Middle frontal gyrus (tissue), 1 donor: ENCODE data around the gene PGLYRP4.

Experiments
- DNase-seq: peaks from one replicate; pipeline ENCODE4 v3.0.0-alpha.2; 2015; ENCODE audit warnings: low spot score; ENCODE audit errors: extremely low spot score

Gene PGLYRP4

GRCh38 chr1:153348511-153349362, at the start of gene PGLYRP4:
TSS of gene PGLYRP4 (minus strand) at chr1:153348841. CDS start at chr1:153347932, 909 bp downstream.
- no peak for DNase-seq

GRCh38 chr1:153397924-153398651, 49.4 kb upstream of the PGLYRP4 start:
- no peak for DNase-seq

GRCh38 chr1:153397051-153397923, 48.6 kb upstream of the PGLYRP4 start:
- no peak for DNase-seq

GRCh38 chr1:153396461-153396860, 47.8 kb upstream of the PGLYRP4 start:
- DNase-seq: no peak

- no peak for DNase-seq
Measured at GRCh38 chr1:153395776-153396175, 47.1 kb upstream of the PGLYRP4 start.

- DNase-seq: no peak
Measured at GRCh38 chr1:153395136-153395685, 46.6 kb upstream of the PGLYRP4 start.

- DNase-seq: no peak
Measured at GRCh38 chr1:153394391-153394790, 45.8 kb upstream of the PGLYRP4 start.

- no peak for DNase-seq
Measured at GRCh38 chr1:153393926-153394325, 45.3 kb upstream of the PGLYRP4 start.

- DNase-seq: no peak
Measured at GRCh38 chr1:153392822-153393221, 44.2 kb upstream of the PGLYRP4 start.

- no peak for DNase-seq
Measured at GRCh38 chr1:153392258-153392657, 43.6 kb upstream of the PGLYRP4 start.

- no peak for DNase-seq
Measured at GRCh38 chr1:153390938-153391710, 42.5 kb upstream of the PGLYRP4 start, which contains the start of gene S100A8. TSS of gene S100A8 (minus strand) at chr1:153391073. CDS start at chr1:153390535, 538 bp downstream.

- no peak for DNase-seq
Measured at GRCh38 chr1:153389973-153390879, 41.6 kb upstream of the PGLYRP4 start.

GRCh38 chr1:153389401-153389800, 40.8 kb upstream of the PGLYRP4 start:
- DNase-seq: no peak

GRCh38 chr1:153387785-153388184, 39.1 kb upstream of the PGLYRP4 start:
- no peak for DNase-seq

- DNase-seq: no peak
Measured at GRCh38 chr1:153387001-153387400, 38.4 kb upstream of the PGLYRP4 start.

GRCh38 chr1:153386500-153386901, 37.9 kb upstream of the PGLYRP4 start:
- DNase-seq: no peak

GRCh38 chr1:153384958-153385580, 36.4 kb upstream of the PGLYRP4 start:
- DNase-seq: no peak

GRCh38 chr1:153380711-153381110, 32.1 kb upstream of the PGLYRP4 start:
- DNase-seq: no peak

- no peak for DNase-seq
Measured at GRCh38 chr1:153379591-153379990, 30.9 kb upstream of the PGLYRP4 start.
